Right lobe of liver (tissue), 6 donors: ENCODE data around the gene RIOK1. TPM values are rescaled to one million over a fixed set of nuclear protein-coding genes. Genes with fewer than 3 reads are reported as not detected.

Experiments
- ATAC-seq, 4 donors: fragments of 200-7000 bp; cut with Tn5 transposase; one replicate each; pipeline ENCODE4 v1.9.1; 2020; ENCODE audit warnings: mild to moderate bottlenecking in 4 of 4, moderate library complexity in 4 of 4
- DNase-seq, 3 donors: peaks; one replicate each; pipeline ENCODE4 v3.0.0-alpha.2; 2020
- H3K27ac ChIP-seq, 3 donors: fragments of 200-600 bp; one replicate each; pipeline ENCODE4 v1.8.0; 2022
- H3K27me3 ChIP-seq, 2 donors: fragments of 200-600 bp; one replicate each; pipeline ENCODE4 v1.8.0; 2022
- H3K36me3 ChIP-seq, 4 donors: fragments of 200-600 bp; sonication (generic) in 1 of 4; one replicate each; pipeline versions ENCODE4 v1.5.1 to v1.8.0; 2017 to 2022; ENCODE audit warnings: control low read depth in 1 of 4
- H3K4me1 ChIP-seq, 4 donors: fragments of 200-600 bp; sonication (generic) in 1 of 4; one replicate each; pipeline versions ENCODE4 v1.5.1 to v1.8.0; 2017 to 2022; ENCODE audit warnings: control low read depth in 1 of 4
- H3K4me3 ChIP-seq, 3 donors: fragments of 200-600 bp; one replicate each; pipeline ENCODE4 v1.8.0; 2022
- H3K9me3 ChIP-seq, 4 donors: fragments of 200-600 bp; sonication (generic) in 1 of 4; one replicate each; pipeline versions ENCODE4 v1.5.1 to v1.8.0; 2017 to 2022; ENCODE audit warnings: control low read depth in 1 of 4
- POLR2A ChIP-seq: fragments of 450-650 bp; IDR thresholded peaks from one replicate; pipeline ENCODE4 v1.6.1; 2017; ENCODE audit warnings: antibody characterized with exemption, mild to moderate bottlenecking
- WGBS: methylation state at CpG from one replicate; pipeline ENCODE4 v1.1.6; 2018; ENCODE audit warnings: low coverage, low lambda C conversion rate; ENCODE audit not compliant: insufficient coverage; ENCODE audit errors: missing lambda C conversion rate; 5-methylcytosine and 5-hydroxymethylcytosine counted together
- intact Hi-C, 2 donors: fragments of 100-400 bp; cut with DNase I; formaldehyde crosslinking; loops; one replicate each; pipeline versions ENCODE4 v1.11.2 to v1.14.1; 2022
- total RNA-seq, 6 experiments: library from RNA; depleted of rRNA in 2 of 6; stranded (reverse); fragments of >200 nt in 2 of 6; fragmentation: NEBNext Ultra II Directional in 3 of 6; extraction: Animal tissue kit (Norgen Biotek cat#: 25700) in 3 of 6; gene quantifications; one replicate each; pipeline versions ENCODE4 v1.1.0 to v1.2.4, GENCODE V29; 2016 to 2023
- TF ChIP-seq, protein P1 (sequence below), 4 donors: fragments of 200-600 bp in 3 of 4; fragments of 450-650 bp in 1 of 4; IDR thresholded peaks; one replicate each; pipeline versions ENCODE4 v1.5.1 to v1.8.0; 2016 to 2022; ENCODE audit warnings: antibody characterized with exemption in 4 of 4, mild to moderate bottlenecking in 2 of 4
- donor health status: DM: no; HTN: yes; CAD: no.
- donor health status: DM: no; HTN: no; CAD: no.
- donor health status: DM: no; HTN: no; CAD: no.
- donor health status: DM: no; HTN: yes; CAD: no.
- donor health status: DM: no; HTN: yes; CAD: no.

Gene RIOK1
- total RNA-seq, 6 experiments from 2014 or later = 4.6 to 7.9 (median 6.7) TPM

DNA sequence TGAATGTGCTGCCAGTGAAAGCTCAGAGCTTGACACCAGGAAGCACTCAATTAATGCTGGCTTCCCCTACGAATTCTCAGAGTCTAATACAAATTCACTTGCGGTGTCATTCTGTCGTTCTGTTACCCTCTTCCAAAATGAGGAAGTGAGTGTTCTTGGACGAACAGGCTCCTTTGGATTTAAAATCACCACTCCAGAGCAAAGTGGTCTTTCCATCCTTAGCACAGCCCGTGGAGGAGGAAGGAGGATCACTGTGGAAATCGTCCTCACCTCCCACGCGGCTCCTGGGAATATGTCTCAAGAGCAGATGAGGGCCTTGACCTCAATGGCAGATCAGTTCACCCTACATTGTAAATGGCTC is 41.7 kb downstream of the RIOK1 start:
- no peak for DNase-seq
- H3K27me3 ChIP-seq = no peaks in the 10 kb centered on the region
- H3K36me3 ChIP-seq = no peaks in the 10 kb centered on the region
- intact Hi-C loops = no loop called here
- ATAC-seq = peak in 1 of 4 donors; percentile 39
- no peaks in the 10 kb centered on the region for H3K9me3 ChIP-seq
- 65% methylated on average over 8 of the region's 8 CpGs for WGBS
- H3K4me1 ChIP-seq = no peaks in the 10 kb centered on the region
- H3K27ac ChIP-seq = no peak overlapping the region
- TF ChIP-seq POLR2A = no peak
- TF ChIP-seq, protein P1, sequence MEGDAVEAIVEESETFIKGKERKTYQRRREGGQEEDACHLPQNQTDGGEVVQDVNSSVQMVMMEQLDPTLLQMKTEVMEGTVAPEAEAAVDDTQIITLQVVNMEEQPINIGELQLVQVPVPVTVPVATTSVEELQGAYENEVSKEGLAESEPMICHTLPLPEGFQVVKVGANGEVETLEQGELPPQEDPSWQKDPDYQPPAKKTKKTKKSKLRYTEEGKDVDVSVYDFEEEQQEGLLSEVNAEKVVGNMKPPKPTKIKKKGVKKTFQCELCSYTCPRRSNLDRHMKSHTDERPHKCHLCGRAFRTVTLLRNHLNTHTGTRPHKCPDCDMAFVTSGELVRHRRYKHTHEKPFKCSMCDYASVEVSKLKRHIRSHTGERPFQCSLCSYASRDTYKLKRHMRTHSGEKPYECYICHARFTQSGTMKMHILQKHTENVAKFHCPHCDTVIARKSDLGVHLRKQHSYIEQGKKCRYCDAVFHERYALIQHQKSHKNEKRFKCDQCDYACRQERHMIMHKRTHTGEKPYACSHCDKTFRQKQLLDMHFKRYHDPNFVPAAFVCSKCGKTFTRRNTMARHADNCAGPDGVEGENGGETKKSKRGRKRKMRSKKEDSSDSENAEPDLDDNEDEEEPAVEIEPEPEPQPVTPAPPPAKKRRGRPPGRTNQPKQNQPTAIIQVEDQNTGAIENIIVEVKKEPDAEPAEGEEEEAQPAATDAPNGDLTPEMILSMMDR (IDR thresholded peaks at IDR 0.05) = no peak
- no peak overlapping the region for H3K4me3 ChIP-seq

- ATAC-seq (peak in 1 of 4 donors; percentile 20), DNase-seq (no peak)
- Histone ChIP-seq H3K4me3 (no peak overlapping the region), H3K4me1 (no peaks in the 10 kb centered on the region), H3K27me3 (no peaks in the 10 kb centered on the region), H3K27ac (no peak overlapping the region), H3K36me3 (no peaks in the 10 kb centered on the region), H3K9me3 (no peaks in the 10 kb centered on the region)
- no peak for TF ChIP-seq POLR2A
- TF ChIP-seq, protein P1 (IDR thresholded peaks at IDR 0.05) = no peak
- WGBS = 45% methylated on average over 8 of the region's 24 CpGs
- intact Hi-C loops = no loop called here
Measured at GRCh38 chr6:7431674-7432390, 42.2 kb downstream of the RIOK1 start.

GRCh38 chr6:7432391-7433120 is 42.9 kb downstream of the RIOK1 start:
- Histone ChIP-seq H3K4me3 (no peak overlapping the region), H3K36me3 (no peaks in the 10 kb centered on the region), H3K4me1 (no peaks in the 10 kb centered on the region), H3K9me3 (no peaks in the 10 kb centered on the region), H3K27me3 (no peaks in the 10 kb centered on the region), H3K27ac (no peak overlapping the region)
- TF ChIP-seq, protein P1 (IDR thresholded peaks at IDR 0.05) = no peak
- TF ChIP-seq POLR2A = no peak
- DNase-seq = no peak
- no peak for ATAC-seq
- intact Hi-C loops = no loop called here
- WGBS = 77% methylated on average over 16 of the region's 16 CpGs

DNA sequence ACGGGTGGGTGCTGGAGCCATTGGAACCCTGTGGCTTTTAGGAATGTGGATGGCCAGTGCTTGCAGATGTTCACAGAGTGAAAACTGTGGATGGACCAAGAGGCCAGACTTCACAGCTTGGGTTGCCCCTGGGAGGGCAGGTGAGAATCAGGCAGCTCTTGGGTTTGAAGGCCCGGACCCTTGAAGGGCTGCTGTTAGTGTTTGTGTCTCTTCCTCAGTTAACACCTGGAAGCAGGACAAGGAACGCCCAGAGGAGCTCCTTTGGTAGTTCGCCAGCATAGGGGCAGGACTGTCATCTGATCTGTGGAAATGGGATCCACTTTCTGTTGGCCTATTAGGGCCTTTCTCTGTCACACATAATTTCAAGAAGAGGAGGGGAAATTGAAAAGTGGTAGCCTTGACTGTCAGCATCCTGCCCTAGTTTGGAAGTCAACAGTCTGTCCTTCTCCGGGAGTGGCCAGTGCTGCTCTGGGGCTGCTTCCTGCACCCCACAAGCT is 43.6 kb downstream of the RIOK1 start:
- no peak overlapping the region for H3K4me3 ChIP-seq
- no peak overlapping the region for H3K27ac ChIP-seq
- no peaks in the 10 kb centered on the region for H3K9me3 ChIP-seq
- DNase-seq (no peak), ATAC-seq (no peak)
- no peaks in the 10 kb centered on the region for H3K27me3 ChIP-seq
- intact Hi-C loops = no loop called here
- no peaks in the 10 kb centered on the region for H3K36me3 ChIP-seq
- H3K4me1 ChIP-seq = no peaks in the 10 kb centered on the region
- WGBS = 85% methylated on average over 2 of the region's 5 CpGs
- TF ChIP-seq POLR2A = no peak
- TF ChIP-seq, protein P1 (IDR thresholded peaks at IDR 0.05) = no peak
